ENCODE data around the gene PPP6R2. TPM values are rescaled to one million over a fixed set of nuclear protein-coding genes. Genes with fewer than 3 reads are reported as not detected.

PPP6R2 gene
- total RNA-seq, 1 experiment from 2014 or later: 42.6 TPM

- Mint-ChIP-seq H3K9me3 (no peaks in the 10 kb centered on the region), H3K36me3 (ENCODE audit: insufficient read depth in 1 of 3, low read depth in 3 of 3) (peaks cover 9 to 60% (median 35%) of the 10 kb centered on the region in 3 experiments; a peak in 6 of 7 replicates), H3K4me1 (peaks cover 3 to 11% of the 10 kb centered on the region in 2 experiments; a peak in 3 of 4 replicates), H3K27ac (peak overlapping the region in 2 of 3 experiments; percentile 73 to 82; a peak in 4 of 7 replicates), H3K4me3 (no peak overlapping the region), H3K27me3 (ENCODE audit: low read depth) (no peaks in the 10 kb centered on the region)
- H3K56ac ChIP-seq (ENCODE audit: insufficient read length, low read depth, low read length): no peak overlapping the region
- H3K18ac ChIP-seq (ENCODE audit: insufficient read length, low read depth, low read length): no peak overlapping the region
- no peak overlapping the region for H3K27ac ChIP-seq (ENCODE audit: insufficient read length, low read depth, low read length)
- H3K27me3 ChIP-seq (ENCODE audit: insufficient read depth, low read length): no peaks in the 10 kb centered on the region
- H4K91ac ChIP-seq (ENCODE audit: insufficient read length, low read depth, low read length): no peak overlapping the region
- no peak overlapping the region for H3K4ac ChIP-seq (ENCODE audit: low read depth, low read length)
- H3K23me2 ChIP-seq (ENCODE audit: insufficient read length, low read depth, low read length, poor library complexity, severe bottlenecking): no peaks in the 10 kb centered on the region
- H2AFZ ChIP-seq (ENCODE audit: low read length): no peak overlapping the region
- H3K9me3 ChIP-seq (ENCODE audit: control insufficient read depth, low read depth, low read length): no peaks in the 10 kb centered on the region
- H4K20me1 ChIP-seq (ENCODE audit: control insufficient read depth, insufficient read depth, insufficient read length): no peaks in the 10 kb centered on the region
- no CpG with 5 or more reads among the region's 30 CpGs for WGBS (ENCODE audit: extremely low coverage, insufficient read length, low lambda C conversion rate)
- no peak overlapping the region for H2BK5ac ChIP-seq (ENCODE audit: insufficient read length, low read length)
- no peak overlapping the region for H4K5ac ChIP-seq (ENCODE audit: insufficient read length, low read depth, low read length)
- H3K79me1 ChIP-seq (ENCODE audit: insufficient read depth, low read depth, low read length, poor library complexity, severe bottlenecking): no peaks in the 10 kb centered on the region
- no peak overlapping the region for H4K8ac ChIP-seq (replicated peaks; ENCODE audit: insufficient read length, low read depth, low read length)
- no peaks in the 10 kb centered on the region for H3K4me1 ChIP-seq (ENCODE audit: insufficient read depth, low read length)
- no peaks in the 10 kb centered on the region for H3K79me2 ChIP-seq (ENCODE audit: insufficient read depth, low read length)
- H3K23ac ChIP-seq (ENCODE audit: insufficient read length, low read depth, low read length): no peak overlapping the region
- no peak overlapping the region for H2BK12ac ChIP-seq (ENCODE audit: insufficient read length, low read depth, low read length)
- H2BK20ac ChIP-seq (ENCODE audit: low read depth, low read length, poor library complexity, severe bottlenecking): no peak overlapping the region
- H3K14ac ChIP-seq (ENCODE audit: insufficient read depth, low read length): no peak overlapping the region
- H2BK15ac ChIP-seq (ENCODE audit: low read depth, low read length): no peak overlapping the region
- H3K9ac ChIP-seq (ENCODE audit: extremely low read depth, insufficient read length, low read length): no peak overlapping the region
- H2AK5ac ChIP-seq (ENCODE audit: insufficient read length, low read length): no peak overlapping the region
- no peak overlapping the region for H3T11ph ChIP-seq (ENCODE audit: low read length)
- H2BK120ac ChIP-seq (ENCODE audit: low read depth, low read length, poor library complexity, severe bottlenecking): no peak overlapping the region
- TF ChIP-seq CTCF (conservative IDR thresholded peaks at IDR 0.05): no peak
- no peak overlapping the region for H3K4me2 ChIP-seq (ENCODE audit: insufficient read depth, insufficient read length, low read length)
- no peak for DNase-seq
Measured at GRCh38 chr22:50445071-50445879, 102.1 kb downstream of the PPP6R2 start.

Measured in H9 (cell line).